Activated T-cell treated with anti-CD3 and anti-CD28 coated beads for 4 hours (primary cell): Measurements from ENCODE around the gene GPANK1.

Source experiments
- DNase-seq: peaks from one replicate; pipeline ENCODE4 v3.0.0-alpha.2; 2020

Gene GPANK1

DNA sequence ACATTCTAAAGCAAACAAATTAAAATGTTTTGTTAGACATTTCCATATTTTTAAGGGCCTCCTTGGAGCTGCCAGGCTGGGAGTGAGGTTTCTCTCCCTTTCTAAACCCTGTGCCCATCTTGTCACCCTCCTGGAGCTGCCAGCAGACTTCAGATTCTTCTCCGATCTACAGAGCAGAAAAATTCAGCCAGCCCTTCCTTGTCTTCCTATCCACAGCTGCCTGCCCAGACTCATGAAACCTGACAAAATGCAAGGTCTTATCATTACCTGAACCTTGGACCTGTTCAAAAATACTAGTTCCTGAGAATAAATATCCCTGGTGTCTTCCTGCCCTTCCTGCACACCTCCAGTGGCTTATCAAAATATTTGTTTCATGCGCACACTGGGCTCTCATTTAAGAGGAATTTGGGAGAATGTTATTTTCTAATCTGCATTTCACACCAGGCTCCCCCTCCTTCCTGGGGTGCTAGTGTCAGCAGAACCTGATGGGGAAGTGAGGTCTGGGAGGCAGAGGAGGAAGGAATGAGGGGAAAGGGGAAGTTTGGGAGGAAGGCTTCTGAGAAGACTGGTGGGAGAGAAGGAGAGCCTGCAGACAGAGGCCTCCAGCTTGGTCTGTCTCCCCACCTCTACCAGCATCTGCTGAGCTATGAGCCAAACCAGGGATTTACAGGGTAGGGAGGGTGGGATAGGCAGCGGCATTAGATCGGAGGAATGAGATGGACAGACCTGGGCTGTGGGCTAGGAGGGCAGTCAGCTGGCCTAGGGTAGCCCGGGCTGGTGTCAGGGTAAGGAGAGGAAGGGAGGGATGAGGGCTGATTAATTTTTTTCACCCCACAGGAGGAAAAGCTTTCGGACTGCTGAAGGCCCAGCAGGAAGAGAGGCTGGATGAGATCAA, 49.9 kb downstream of the GPANK1 start, which contains the start of gene AIF1:
TSS of gene AIF1 (plus strand) at position 551 of the 895 bp plus-strand sequence. CDS start at position 647, 96 bp downstream.
- no peak for DNase-seq

DNA sequence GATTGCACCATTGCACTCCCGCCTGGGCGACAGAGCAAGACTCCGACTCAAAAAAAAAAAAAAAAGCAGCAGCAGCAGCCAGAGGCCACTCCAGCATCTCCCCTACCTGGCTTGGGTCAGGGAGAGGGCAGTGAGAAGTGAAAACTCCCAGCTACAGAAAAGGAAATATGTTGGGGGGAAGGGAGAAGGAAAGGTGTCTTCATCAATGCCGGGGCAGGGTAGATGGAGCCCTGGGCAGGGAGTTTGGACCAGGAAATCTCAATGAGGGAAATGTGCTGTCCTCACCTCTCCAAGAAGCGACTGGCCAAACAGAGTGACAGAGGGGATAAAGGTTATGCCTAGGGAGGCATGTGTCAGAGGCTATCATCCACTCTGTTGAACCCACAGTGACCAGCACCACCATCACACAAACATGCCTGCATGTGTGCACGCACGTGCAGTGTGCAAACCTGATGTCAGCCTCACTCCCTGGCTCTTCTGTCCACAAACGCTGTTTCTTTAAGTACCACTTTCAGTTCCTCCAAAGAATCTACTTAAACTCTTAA, 50.6 kb downstream of the GPANK1 start:
- no peak for DNase-seq
